Hypothalamus (tissue), 51 donors: ENCODE results near the gene OPRL1.
A peak's percentile ranks its signal among the peaks of the same experiment; 100 is the strongest.

Experiments used
- DNase-seq, 51 donors: peaks; one replicate each; lab custom pipeline; 2025; lab: John Stamatoyannopoulos, UW

Gene OPRL1

DNA sequence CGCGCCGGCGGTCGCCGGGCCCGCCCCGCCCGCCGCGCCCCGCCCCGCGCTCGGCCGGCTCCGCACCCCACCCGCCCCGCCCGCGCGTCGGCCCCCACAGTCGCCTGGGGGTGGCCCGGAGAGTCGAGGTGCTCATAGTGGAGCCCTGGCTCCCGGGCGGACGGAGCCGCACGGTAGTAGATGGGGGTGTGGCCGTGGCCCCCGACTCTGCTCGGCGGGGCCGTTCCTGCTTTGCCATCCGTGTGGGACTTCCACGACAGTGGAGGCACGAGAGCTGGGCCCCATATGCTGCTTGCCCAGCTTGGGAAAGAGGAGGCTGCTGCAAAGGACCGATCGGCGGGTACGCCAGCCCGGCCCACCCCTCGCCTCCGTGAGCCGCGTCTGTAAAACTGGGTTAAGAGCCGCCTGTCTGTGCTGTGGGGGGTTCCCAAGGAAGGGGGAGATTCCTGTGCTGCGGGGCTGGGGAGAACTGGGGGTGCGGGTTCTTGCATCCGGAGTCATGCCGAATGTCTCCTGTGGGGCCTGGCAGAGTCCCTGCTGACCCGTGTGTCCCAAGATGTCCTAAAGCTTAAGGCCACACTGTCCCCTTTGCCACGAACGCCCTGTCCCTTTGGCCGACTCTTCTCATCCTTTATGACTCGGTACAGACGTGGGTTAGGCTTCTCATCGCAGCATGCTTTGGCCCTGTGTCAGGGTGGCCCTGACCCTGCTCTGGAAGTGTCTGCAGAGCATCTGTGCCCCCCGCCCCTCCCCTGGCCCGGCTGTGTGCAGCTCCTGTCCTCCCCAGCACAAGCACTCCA, at the start of gene OPRL1:
Gene OPRL1, plus strand, starts transcription at position 70 of the 800 bp plus-strand sequence. CDS start 12,639 bp downstream, outside the sequence.
- peak in 1 of 51 donors; percentile 64 for DNase-seq

DNA sequence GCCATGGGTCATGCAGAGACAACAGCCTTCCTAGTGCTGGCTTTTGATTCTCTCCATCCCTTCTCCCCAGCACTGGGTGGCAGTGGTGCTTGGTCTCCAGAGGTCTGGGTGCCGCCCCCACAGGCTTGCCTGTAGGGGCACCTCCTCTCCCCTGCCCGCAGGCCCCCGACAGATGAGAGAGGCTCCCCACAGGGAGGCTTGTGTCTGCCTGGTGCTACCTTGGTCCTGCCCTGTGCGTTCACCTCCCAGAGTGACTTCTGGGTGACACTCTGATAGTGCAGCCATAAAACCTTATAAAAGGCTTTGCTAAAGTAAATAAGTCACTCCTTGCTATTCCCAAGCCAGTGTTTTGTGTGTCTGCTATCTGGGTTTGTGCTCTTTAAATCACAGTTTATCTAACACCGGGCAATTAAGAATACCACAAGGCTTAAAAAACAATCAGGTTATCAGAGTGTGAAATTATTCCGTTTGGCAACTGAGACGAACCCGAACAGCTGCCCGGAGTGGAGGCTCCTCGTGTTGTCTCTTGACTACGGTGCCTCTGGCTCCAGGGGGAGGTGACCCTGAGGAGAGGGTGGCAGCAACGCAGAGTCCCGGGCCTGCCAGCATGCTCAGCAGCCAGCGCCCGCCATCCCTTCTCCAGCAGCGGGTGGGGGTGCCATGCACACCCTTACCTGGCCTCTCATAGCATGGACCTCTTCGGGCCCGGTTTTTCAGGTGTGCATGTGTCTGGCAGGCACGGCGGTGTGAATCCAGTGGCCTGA, 49.3 kb upstream of the OPRL1 start:
- no peak for DNase-seq

DNA sequence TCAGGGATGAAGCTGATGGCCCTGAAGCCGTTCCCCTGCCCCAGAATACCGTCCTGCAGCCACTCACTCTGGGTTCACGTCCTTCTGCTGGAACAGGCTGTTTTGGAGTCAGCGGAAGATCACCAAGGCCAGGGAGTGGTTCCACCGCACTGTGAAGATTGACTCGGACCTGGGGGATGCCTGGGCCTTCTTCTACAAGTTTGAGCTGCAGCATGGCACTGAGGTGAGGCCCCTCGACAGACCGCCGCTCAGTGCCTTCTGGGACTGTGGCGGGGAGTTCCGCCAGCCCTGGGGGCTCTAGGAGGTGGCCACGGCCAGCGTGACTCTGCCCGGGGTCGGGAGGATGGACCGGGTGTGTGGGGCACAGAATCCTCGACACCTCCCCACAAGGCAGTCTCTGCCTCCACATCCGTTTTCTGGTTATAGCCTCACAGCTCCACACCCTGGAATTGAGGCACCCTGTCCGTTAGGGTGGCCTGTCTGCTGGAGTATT, 48.0 kb upstream of the OPRL1 start:
- no peak for DNase-seq

GRCh38 chr20:64032706-64033624, 46.9 kb upstream of the OPRL1 start:
- no peak for DNase-seq

GRCh38 chr20:64033981-64034493, 45.8 kb upstream of the OPRL1 start:
- no peak for DNase-seq

- no peak for DNase-seq
Measured at GRCh38 chr20:64035066-64035932, 44.6 kb upstream of the OPRL1 start.

GRCh38 chr20:64035933-64036345, 43.9 kb upstream of the OPRL1 start, which contains the start of gene C20orf204:
TSS of gene C20orf204 (plus strand) at chr20:64036182. CDS start at chr20:64036324, 142 bp downstream.
- DNase-seq = no peak

DNA sequence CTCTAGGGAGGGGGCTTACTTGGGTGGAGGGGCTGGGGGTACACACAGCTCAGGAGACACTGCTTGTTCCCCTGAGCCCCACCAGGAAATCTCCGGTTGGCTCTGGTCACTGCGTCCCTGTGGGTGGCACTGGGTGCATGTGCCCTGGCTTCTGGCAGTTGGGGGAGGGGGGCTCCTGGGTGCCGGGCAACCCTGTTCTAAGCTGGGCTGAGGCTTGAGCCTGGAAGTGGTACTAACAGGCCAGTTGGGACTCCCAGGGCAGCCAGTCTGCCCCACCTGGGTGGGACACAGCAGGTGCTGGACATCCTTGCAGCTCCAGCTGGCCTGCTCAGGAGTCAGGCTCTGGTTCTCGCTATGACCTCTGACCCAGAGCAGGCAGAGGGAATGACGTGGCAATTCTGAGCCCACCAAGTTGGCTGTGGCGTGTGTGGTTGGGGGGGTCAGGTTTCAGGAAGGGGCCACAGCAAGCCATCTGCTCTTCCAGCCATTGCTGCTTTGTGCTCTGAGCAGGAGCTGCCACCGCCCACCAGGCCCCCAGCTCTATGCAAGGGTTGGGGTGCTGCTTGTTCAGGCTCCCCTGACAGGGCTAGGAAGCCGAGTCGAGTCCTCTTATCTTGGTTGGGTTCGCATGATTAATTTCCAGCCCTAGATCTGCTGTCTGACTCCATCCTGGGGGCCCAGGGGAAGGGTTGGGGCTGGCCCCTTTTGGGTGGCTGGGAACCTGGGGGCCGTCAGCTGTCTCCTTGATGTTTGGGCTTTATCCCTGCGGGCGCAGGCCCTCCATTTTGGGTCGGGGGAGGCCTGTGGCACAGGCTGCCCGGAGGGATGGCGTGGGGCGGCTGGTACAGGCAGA, 43.3 kb upstream of the OPRL1 start:
- no peak for DNase-seq

- DNase-seq = no peak
Measured at GRCh38 chr20:64037199-64037497, 42.7 kb upstream of the OPRL1 start.

DNA sequence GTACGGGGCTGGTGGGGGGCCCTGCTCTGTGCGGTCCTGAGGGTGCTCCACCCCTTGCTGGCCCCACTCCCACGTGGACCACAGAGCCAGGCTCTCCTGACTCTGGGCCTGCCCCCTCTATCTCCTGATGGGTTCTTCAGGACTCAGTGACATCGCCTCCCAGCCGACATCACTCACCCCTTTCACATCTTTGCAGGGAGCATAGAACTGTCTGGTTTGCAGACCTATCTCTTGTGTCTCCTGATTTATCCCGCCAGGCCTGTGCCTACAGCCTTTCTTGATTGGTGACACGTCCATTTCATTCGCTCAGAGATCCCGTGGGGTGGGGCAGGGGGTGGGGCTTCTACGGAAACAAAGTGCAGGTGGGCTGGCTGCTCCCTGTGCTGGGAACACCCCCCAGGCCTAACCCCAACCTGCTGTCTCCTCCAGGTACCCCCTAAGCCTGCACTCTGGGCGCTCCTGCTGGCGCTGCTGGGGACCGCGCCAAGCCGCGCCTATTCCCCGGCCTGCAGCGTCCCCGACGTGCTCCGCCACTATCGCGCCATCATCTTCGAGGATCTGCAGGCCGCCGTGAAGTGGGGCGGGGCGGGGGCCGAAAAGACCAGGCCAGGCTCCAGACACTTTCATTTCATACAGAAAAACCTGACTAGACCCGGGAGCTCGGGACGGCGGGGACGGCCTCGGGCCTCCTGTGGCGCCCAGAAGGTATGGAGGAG, 42.2 kb upstream of the OPRL1 start:
- no peak for DNase-seq

DNA sequence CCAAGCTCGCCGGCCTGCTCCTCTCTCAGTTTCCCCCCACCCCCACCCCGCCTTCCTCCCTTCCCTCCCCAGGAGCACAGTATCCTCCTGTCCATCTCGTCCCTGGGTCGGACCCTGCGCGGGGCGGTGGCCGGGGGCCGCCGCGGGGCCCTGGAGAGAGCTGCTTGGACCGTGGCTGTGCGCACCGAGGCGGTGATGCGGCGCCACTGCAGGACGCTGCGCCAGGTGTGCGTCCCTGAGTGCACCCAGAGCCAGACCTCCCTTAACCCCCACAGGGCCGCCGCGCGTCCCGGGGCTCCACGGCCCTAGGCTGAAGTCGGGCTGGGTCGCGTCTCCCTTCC, 41.7 kb upstream of the OPRL1 start:
- DNase-seq = no peak

- peak in 18 of 51 donors; percentile 2 to 52 (median 14) for DNase-seq
Measured at GRCh38 chr20:64038565-64039292, 41.2 kb upstream of the OPRL1 start.

- DNase-seq = no peak
Measured at GRCh38 chr20:64039293-64040160, 40.4 kb upstream of the OPRL1 start.

DNA sequence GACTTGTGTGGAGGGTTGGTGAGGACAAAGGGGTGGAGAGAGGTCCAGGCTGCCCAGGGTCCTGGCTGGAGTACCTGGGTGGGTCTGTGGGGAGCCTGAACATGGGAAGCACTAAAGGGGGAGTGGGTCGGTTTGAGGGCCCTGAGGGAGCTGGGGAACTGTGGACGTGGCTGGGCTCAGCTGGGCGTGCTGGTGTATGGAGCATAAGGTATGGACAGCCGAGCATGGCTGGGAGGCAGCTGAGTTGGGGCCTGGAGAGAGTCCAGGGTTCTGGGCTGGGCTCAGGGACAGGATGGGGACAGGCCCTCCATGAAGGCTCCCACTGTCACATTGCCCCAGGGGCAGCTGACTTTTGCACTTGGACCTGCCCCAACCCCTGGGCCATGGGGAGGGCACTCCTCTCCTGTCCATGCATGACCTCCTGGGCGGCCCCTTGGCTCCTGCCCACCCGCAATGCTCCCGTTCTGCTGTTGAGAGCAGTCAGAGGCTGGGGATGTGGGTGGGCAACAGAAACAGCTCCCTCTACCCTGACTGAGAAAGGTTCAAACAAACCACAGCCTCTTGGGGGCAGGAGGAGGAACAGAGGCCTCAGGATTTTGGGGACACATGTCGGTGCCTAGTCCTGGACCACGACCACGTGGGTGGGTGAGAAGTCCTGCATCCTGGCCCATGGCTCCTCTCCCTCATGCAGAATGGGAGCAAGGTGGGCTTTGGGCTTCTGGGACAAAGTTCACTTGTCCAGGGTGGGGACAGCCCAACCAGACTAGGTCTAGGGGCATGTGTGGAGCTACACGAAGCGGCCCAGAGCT, 39.4 kb upstream of the OPRL1 start:
- DNase-seq = no peak

GRCh38 chr20:64041040-64041780, 38.7 kb upstream of the OPRL1 start:
- DNase-seq = no peak
